ENCODE results near the gene CDIP1.

CDIP1 gene

DNA sequence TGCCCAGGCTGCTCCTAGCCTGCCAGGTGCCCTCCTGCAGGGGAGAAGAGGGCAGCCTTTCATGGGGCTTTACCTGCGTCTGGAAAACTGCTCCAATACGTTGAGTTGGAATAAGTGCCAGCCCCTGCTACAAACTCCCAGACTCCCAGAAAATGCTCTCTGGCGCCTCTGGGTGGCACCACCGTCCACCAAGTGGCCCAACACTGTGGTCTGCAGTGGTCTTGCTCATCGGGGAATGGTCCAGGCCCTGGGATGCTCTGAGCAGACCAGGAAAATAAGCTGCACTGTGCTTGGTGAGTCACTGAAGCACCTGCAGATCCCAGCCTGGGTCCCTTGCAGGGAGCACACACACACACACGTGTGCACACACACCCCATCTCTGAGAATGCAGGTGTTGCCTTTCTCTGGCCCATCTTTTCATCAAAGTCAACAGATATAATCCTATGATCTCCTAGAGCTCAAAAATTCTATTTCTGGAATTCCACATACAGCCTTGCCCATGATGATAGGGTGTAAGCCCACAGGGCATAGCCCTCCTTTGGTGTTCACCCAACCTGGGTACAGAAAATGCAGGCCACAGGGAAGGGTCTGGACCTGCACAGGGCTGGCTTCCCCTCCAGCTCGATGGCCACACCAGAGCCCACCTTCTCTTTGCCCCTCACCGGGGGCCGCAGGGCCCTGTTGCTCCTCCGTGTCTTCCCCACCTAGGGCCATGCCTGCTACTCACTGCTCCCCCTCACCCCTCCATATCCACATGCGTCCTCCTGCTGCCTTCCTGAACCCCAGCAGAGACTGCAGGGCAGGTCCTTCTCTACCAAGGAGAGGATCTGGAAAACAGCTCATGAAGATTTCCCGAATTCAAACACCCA lies 20.5 kb downstream of the CDIP1 start:
- TF ChIP-seq FOXP2 (optimal IDR thresholded peaks at IDR 0.05; ENCODE audit: borderline replicate concordance, extremely low read depth, extremely low read length, insufficient read depth) (no peak), SIN3A (IDR thresholded peaks at IDR 0.05; ENCODE audit: borderline replicate concordance, insufficient read depth, low read length) (no peak), POLR2AphosphoS5 (IDR thresholded peaks at IDR 0.05; ENCODE audit: low read depth, low read length) (no peak), TAF1 (IDR thresholded peaks at IDR 0.05; ENCODE audit: borderline replicate concordance, insufficient read depth, low read length) (no peak)
- TF ChIP-seq, protein P1, sequence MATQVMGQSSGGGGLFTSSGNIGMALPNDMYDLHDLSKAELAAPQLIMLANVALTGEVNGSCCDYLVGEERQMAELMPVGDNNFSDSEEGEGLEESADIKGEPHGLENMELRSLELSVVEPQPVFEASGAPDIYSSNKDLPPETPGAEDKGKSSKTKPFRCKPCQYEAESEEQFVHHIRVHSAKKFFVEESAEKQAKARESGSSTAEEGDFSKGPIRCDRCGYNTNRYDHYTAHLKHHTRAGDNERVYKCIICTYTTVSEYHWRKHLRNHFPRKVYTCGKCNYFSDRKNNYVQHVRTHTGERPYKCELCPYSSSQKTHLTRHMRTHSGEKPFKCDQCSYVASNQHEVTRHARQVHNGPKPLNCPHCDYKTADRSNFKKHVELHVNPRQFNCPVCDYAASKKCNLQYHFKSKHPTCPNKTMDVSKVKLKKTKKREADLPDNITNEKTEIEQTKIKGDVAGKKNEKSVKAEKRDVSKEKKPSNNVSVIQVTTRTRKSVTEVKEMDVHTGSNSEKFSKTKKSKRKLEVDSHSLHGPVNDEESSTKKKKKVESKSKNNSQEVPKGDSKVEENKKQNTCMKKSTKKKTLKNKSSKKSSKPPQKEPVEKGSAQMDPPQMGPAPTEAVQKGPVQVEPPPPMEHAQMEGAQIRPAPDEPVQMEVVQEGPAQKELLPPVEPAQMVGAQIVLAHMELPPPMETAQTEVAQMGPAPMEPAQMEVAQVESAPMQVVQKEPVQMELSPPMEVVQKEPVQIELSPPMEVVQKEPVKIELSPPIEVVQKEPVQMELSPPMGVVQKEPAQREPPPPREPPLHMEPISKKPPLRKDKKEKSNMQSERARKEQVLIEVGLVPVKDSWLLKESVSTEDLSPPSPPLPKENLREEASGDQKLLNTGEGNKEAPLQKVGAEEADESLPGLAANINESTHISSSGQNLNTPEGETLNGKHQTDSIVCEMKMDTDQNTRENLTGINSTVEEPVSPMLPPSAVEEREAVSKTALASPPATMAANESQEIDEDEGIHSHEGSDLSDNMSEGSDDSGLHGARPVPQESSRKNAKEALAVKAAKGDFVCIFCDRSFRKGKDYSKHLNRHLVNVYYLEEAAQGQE (IDR thresholded peaks at IDR 0.05; ENCODE audit: insufficient read depth in 1 of 2, low read depth in 2 of 2, low read length in 2 of 2) = no peak

DNA sequence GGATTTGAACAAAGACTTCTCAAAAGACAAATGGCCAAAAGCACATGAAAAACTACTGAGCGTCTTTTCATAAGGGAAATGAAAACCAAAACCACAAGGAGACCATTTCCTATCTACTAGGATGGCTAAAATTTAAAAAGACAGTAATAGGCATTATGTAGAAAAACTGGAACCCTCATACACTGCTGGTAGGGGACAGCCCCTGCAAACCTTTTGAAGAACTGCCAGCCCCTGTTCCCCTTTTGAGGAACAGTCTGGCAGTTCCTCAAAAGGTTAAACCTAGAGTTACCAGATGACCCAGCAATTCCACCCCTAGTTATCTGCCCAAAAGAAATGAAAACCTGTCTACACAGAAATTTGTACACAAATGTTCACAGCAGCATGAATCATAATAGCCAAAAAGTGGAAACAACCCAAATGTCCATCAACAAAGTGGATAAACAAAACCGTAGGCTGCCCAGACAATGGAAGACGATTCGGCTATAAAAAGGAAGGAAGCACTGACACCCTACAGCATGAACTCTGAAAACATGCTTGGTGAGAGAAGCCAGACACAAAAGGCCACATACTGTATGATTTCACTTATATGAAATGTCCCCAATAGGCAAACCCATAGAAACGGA lies 22.9 kb downstream of the CDIP1 start:
- TF ChIP-seq, protein P1 (IDR thresholded peaks at IDR 0.05; ENCODE audit: insufficient read depth in 1 of 2, low read depth in 2 of 2, low read length in 2 of 2) = no peak
- no peak for TF ChIP-seq POLR2AphosphoS5 (IDR thresholded peaks at IDR 0.05; ENCODE audit: low read depth, low read length)
- TF ChIP-seq FOXP2 (optimal IDR thresholded peaks at IDR 0.05; ENCODE audit: borderline replicate concordance, extremely low read depth, extremely low read length, insufficient read depth) = no peak
- TF ChIP-seq SIN3A (IDR thresholded peaks at IDR 0.05; ENCODE audit: borderline replicate concordance, insufficient read depth, low read length) = no peak
- TF ChIP-seq TAF1 (IDR thresholded peaks at IDR 0.05; ENCODE audit: borderline replicate concordance, insufficient read depth, low read length) = no peak

DNA sequence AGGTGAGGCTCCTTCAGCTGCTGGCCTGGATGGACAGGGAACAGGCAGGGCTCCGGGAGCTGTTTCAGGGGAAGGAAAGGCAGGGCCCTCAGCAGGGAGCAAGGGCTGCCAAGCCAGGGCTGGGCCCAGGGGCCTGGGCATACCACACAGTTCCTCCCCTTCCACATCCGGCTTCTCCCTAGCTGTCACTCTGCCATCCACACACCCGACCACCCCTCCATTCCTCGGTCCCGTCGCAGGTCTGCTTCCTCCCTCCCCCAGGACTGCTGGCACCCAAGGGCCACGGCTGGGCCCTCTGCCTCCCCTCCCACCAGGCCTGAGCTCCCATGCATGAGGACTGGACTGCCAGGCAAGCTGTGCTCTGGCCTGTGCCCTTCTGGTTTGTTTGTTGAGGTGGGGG lies 24.0 kb downstream of the CDIP1 start:
- TF ChIP-seq, protein P1 (IDR thresholded peaks at IDR 0.05; ENCODE audit: insufficient read depth in 1 of 2, low read depth in 2 of 2, low read length in 2 of 2) = no peak

DNA sequence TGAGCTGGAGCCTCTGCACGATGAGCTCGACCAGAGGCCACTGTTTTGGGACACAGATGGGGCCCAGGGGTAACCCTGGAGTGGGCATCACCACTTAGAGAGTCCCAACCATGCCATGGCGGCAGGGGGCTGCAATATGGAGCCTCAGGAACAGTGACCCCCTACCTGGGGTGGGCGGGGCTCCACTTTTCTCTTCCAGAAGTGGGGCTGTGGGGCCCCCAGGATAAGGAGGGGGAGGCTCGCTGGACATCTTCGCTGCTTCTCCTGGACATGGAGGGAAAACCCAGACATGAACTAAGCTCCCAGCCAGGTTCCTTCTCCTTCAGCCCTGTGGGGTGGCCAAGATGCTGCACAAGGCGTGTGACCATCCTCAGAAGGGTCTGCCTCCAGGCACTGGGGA lies 24.7 kb downstream of the CDIP1 start:
- TF ChIP-seq SIN3A (IDR thresholded peaks at IDR 0.05; ENCODE audit: borderline replicate concordance, insufficient read depth, low read length) (no peak), TAF1 (IDR thresholded peaks at IDR 0.05; ENCODE audit: borderline replicate concordance, insufficient read depth, low read length) (no peak)

DNA sequence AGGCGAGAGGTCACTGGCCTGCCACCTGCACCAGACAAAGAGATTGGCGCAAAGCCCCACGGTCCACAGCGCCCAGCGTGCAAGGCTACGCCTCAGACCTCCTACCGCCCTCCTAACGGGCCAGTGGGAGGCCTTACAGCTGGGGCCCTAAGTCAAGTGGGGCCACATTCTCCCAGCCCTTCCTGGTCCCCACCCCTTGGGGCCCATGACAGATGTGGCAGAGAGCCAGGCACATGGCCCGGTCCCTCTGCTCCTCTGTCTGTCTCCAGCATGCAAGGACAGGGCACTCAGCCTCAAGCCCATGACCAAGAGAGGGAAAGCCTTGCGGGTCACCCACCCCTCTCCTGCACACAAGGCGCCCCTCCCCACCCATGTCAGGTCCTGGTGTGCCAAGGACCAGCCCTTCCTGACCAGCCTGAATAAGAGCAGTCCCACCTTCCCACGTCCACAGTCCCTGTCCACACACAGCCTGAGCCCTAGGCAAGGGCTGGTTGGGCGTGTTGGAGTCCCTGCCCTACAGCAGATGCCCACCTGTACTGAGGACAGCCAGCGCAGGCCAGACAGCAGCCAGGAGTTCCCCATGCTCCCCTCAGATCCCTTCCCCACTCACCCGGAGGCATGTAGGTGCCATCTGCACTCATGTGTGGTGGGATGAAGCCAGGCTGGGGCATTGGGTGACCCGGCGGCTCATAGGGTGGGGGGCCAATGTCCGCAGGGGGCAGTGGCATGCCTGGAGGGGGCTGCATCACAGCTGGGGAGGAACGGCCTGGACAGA lies 25.3 kb downstream of the CDIP1 start:
- TF ChIP-seq TAF1 (IDR thresholded peaks at IDR 0.05; ENCODE audit: borderline replicate concordance, insufficient read depth, low read length) = no peak
- TF ChIP-seq, protein P1 (IDR thresholded peaks at IDR 0.05; ENCODE audit: insufficient read depth in 1 of 2, low read depth in 2 of 2, low read length in 2 of 2) = no peak
